IMR-90 (cell line): ENCODE data around the gene FAM3D. TPM values are rescaled to one million over a fixed set of nuclear protein-coding genes. Genes with fewer than 3 reads are reported as not detected.

Experiments used
- ATAC-seq: fragments of 200-7000 bp; cut with Tn5 transposase; 2 replicates; pipeline ENCODE4 v1.9.1; 2020; ENCODE audit warnings: low read depth, mild to moderate bottlenecking, moderate library complexity
- BruUV-seq: library from RNA; stranded (reverse); fragments of 400-500 nt; replicated peaks from 2 replicates; lab custom pipeline; 2021; lab: Mats Ljungman, UMichigan
- CTCF ChIA-PET: fragments of 300-600 bp; formaldehyde crosslinking; extraction: SDS; loops from one replicate; lab custom pipeline; 2021; ENCODE audit warnings: antibody characterized with exemption; lab: Yijun Ruan, JAX
- POLR2A ChIA-PET: fragments of 300-600 bp; sonication (Branson Sonifier 250); formaldehyde crosslinking; loops from one replicate; lab custom pipeline; 2022; ENCODE audit warnings: antibody characterized with exemption; ENCODE audit not compliant: unreplicated experiment; lab: Charles Lee
- DNase-seq: peaks from one replicate; pipeline ENCODE4 v3.0.0; 2013
- H2AFZ ChIP-seq: replicated peaks from 2 replicates; pipeline ENCODE3; 2013; ENCODE audit warnings: low read length, mild to moderate bottlenecking; ENCODE audit not compliant: poor library complexity
- H2AK5ac ChIP-seq: 2 replicates; pipeline ENCODE4 v1.6.1; 2013; ENCODE audit warnings: low read depth, low read length, inconsistent platforms
- H2AK9ac ChIP-seq: replicated peaks from 2 replicates; pipeline ENCODE3; 2013; ENCODE audit warnings: mild to moderate bottlenecking, low read depth, low read length, moderate library complexity; ENCODE audit not compliant: poor library complexity
- H2BK120ac ChIP-seq: 2 replicates; pipeline ENCODE4 v1.6.1; 2013; ENCODE audit warnings: low read depth, low read length, inconsistent platforms
- H2BK15ac ChIP-seq: 3 replicates; pipeline ENCODE4 v1.6.1; 2013; ENCODE audit warnings: low read depth, low read length, inconsistent platforms
- H2BK20ac ChIP-seq: 2 replicates; pipeline ENCODE4 v1.6.1; 2013; ENCODE audit warnings: low read depth, mild to moderate bottlenecking, inconsistent platforms, low read length, moderate library complexity
- H2BK5ac ChIP-seq: 2 replicates; pipeline ENCODE4 v1.6.1; 2013; ENCODE audit warnings: mild to moderate bottlenecking, low read depth, low read length, inconsistent platforms; ENCODE audit not compliant: poor library complexity, severe bottlenecking
- H3K14ac ChIP-seq: replicated peaks from 2 replicates; pipeline ENCODE4 v1.6.1; 2013; ENCODE audit warnings: low read depth, low read length, inconsistent platforms
- H3K18ac ChIP-seq: 2 replicates; pipeline ENCODE4 v1.6.1; 2013; ENCODE audit warnings: low read depth, low read length, control low read depth
- H3K23ac ChIP-seq: 2 replicates; pipeline ENCODE4 v1.6.1; 2013; ENCODE audit warnings: low read depth, low read length, inconsistent platforms
- H3K27ac ChIP-seq: 2 replicates; pipeline ENCODE4 v1.5.1; 2013; ENCODE audit warnings: mild to moderate bottlenecking, control low read depth, low read length; ENCODE audit not compliant: insufficient read depth
- H3K27me3 ChIP-seq: 2 replicates; pipeline ENCODE4 v1.6.1; 2013; ENCODE audit warnings: low read length; ENCODE audit not compliant: control insufficient read depth, insufficient read depth
- H3K36me3 ChIP-seq: 2 replicates; pipeline ENCODE4 v1.6.1; 2013; ENCODE audit warnings: low read length, mixed read lengths; ENCODE audit not compliant: control insufficient read depth, insufficient read depth
- H3K4ac ChIP-seq: 2 replicates; pipeline ENCODE4 v1.6.1; 2013; ENCODE audit warnings: low read depth, low read length, inconsistent platforms
- H3K4me1 ChIP-seq: 2 replicates; pipeline ENCODE4 v1.6.1; 2013; ENCODE audit warnings: low read length, mixed read lengths; ENCODE audit not compliant: control insufficient read depth, insufficient read depth
- H3K4me2 ChIP-seq: 2 replicates; pipeline ENCODE4 v1.6.1; 2013; ENCODE audit warnings: low read depth, mild to moderate bottlenecking, control low read depth, low read length, moderate library complexity
- H3K4me3 ChIP-seq: 2 replicates; pipeline ENCODE4 v1.5.1; 2013; ENCODE audit warnings: low read depth, mild to moderate bottlenecking, control low read depth, low read length, moderate library complexity; ENCODE audit not compliant: insufficient read depth
- H3K56ac ChIP-seq: 2 replicates; pipeline ENCODE4 v1.6.1; 2013; ENCODE audit warnings: low read length, inconsistent platforms; ENCODE audit not compliant: insufficient read depth; ENCODE audit errors: extremely low read depth
- H3K79me1 ChIP-seq, 2 experiments: 2 replicates each; pipeline ENCODE4 v1.6.1; 2013; ENCODE audit warnings: low read length in 2 of 2, inconsistent platforms in 1 of 2, low read depth in 1 of 2
- H3K9ac ChIP-seq: 2 replicates; pipeline ENCODE4 v1.6.1; 2013; ENCODE audit warnings: low read depth, low read length, control low read depth
- H3K9me1 ChIP-seq: 2 replicates; pipeline ENCODE4 v1.6.1; 2013; ENCODE audit warnings: low read length, inconsistent platforms; ENCODE audit not compliant: insufficient read depth
- H3K9me3 ChIP-seq: 2 replicates; pipeline ENCODE4 v1.6.1; 2013; ENCODE audit warnings: low read length; ENCODE audit not compliant: control insufficient read depth, insufficient read depth
- H4K20me1 ChIP-seq: 2 replicates; pipeline ENCODE4 v1.6.1; 2013; ENCODE audit warnings: low read length, inconsistent platforms; ENCODE audit not compliant: insufficient read depth
- H4K5ac ChIP-seq: 2 replicates; pipeline ENCODE4 v1.6.1; 2013; ENCODE audit warnings: mild to moderate bottlenecking, low read depth, low read length, control low read depth
- H4K8ac ChIP-seq, 2 experiments: 2 replicates each; pipeline ENCODE4 v1.6.1; 2013; ENCODE audit warnings: low read depth in 2 of 2, low read length in 2 of 2, control low read depth in 1 of 2, inconsistent platforms in 1 of 2
- H4K91ac ChIP-seq: 2 replicates; pipeline ENCODE4 v1.6.1; 2013; ENCODE audit warnings: low read depth, low read length, inconsistent platforms; ENCODE audit not compliant: insufficient read depth
- BHLHE40 ChIP-seq: fragments of 150-350 bp; IDR thresholded peaks from 2 replicates; pipeline ENCODE4 v1.6.1; 2016; ENCODE audit warnings: mild to moderate bottlenecking, low read depth, low read length
- CEBPB ChIP-seq: IDR thresholded peaks from 2 replicates; pipeline ENCODE4 v1.6.1; 2012; ENCODE audit warnings: low read depth, low read length, improper control_type of control experiment
- CHD1 ChIP-seq: IDR thresholded peaks from 2 replicates; pipeline ENCODE4 v1.6.1; 2012; ENCODE audit warnings: low read depth, low read length, improper control_type of control experiment
- MAFK ChIP-seq: IDR thresholded peaks from 2 replicates; pipeline ENCODE4 v1.6.1; 2012; ENCODE audit warnings: low read depth, low read length, improper control_type of control experiment
- MAZ ChIP-seq: IDR thresholded peaks from 2 replicates; pipeline ENCODE4 v1.6.1; 2012; ENCODE audit warnings: low read depth, mild to moderate bottlenecking, low read length, improper control_type of control experiment, moderate library complexity, borderline replicate concordance
- MXI1 ChIP-seq: IDR thresholded peaks from 2 replicates; pipeline ENCODE4 v1.6.1; 2012; ENCODE audit warnings: low read depth, mild to moderate bottlenecking, low read length, moderate library complexity, borderline replicate concordance
- NFE2L2 ChIP-seq: fragments of 150-350 bp; IDR thresholded peaks from 2 replicates; pipeline ENCODE4 v1.6.1; 2016; ENCODE audit warnings: low read depth, mild to moderate bottlenecking, low read length
- POLR2A ChIP-seq: IDR thresholded peaks from 2 replicates; pipeline ENCODE4 v1.6.1; 2012; ENCODE audit warnings: mild to moderate bottlenecking, low read depth, low read length
- RCOR1 ChIP-seq: IDR thresholded peaks from 2 replicates; pipeline ENCODE4 v1.6.1; 2012; ENCODE audit warnings: mild to moderate bottlenecking, low read length, improper control_type of control experiment; ENCODE audit not compliant: insufficient replicate concordance
- RFX5 ChIP-seq: IDR thresholded peaks from 2 replicates; pipeline ENCODE4 v1.8.0; 2012; ENCODE audit warnings: low read depth, mild to moderate bottlenecking, low read length, moderate library complexity
- SMC3 ChIP-seq: fragments of 150-350 bp; IDR thresholded peaks from 2 replicates; pipeline ENCODE4 v1.6.1; 2016; ENCODE audit warnings: low read depth, mild to moderate bottlenecking, antibody characterized with exemption, low read length, moderate library complexity
- WGBS, 2 experiments: methylation state at CpG; one replicate each; pipeline versions ENCODE4 v1.1.5 to v1.1.7; 2013; ENCODE audit warnings: missing lambda C conversion rate in 2 of 2; ENCODE audit not compliant: insufficient read length in 1 of 2; ENCODE audit errors: extremely low coverage in 2 of 2; 5-methylcytosine and 5-hydroxymethylcytosine counted together
- dilution Hi-C: fragments of 300-500 bp; cut with HindIII; formaldehyde crosslinking; loops from one replicate; pipeline ENCODE4 v1.14.3; 2018; ENCODE audit warnings: low sequenced_read_pairs; ENCODE audit not compliant: unreplicated experiment
- in situ Hi-C: fragments of 300-500 bp; cut with MboI; formaldehyde crosslinking; loops from 3 replicates; pipeline ENCODE4 v1.14.3; 2019; ENCODE audit warnings: low sequenced_read_pairs, inconsistent platforms, mixed read lengths
- intact Hi-C: fragments of 100-400 bp; cut with micrococcal nuclease; formaldehyde crosslinking; loops from 2 replicates; pipeline ENCODE4 v1.10.0; 2022
- polyA plus RNA-seq, 3 experiments: library from polyadenylated mRNA; depleted of rRNA; stranded (reverse); fragments of >200 nt; gene quantifications; 2 replicates each; pipeline ENCODE4 v1.2.3, GENCODE V29; 2012; ENCODE audit warnings: low replicate concordance in 1 of 3
- total RNA-seq: library from RNA; depleted of rRNA; stranded (reverse); fragments of >200 nt; gene quantifications from 2 replicates; pipeline ENCODE4 v1.2.3, GENCODE V29; 2012
- TF ChIP-seq, protein P1 (sequence below): conservative IDR thresholded peaks from 2 replicates; pipeline ENCODE4 v1.5.1; 2012; ENCODE audit warnings: mild to moderate bottlenecking, low read depth, low read length, improper control_type of control experiment
- TF ChIP-seq, protein P2 (sequence below): fragments of 150-350 bp; IDR thresholded peaks from 2 replicates; pipeline ENCODE4 v1.6.1; 2017; ENCODE audit warnings: mild to moderate bottlenecking, antibody characterized with exemption, low read length, low read depth

Gene FAM3D
- total and polyA plus RNA-seq, 2 of the 4 experiments (the other 2 are of a cell fraction): not detected

DNA sequence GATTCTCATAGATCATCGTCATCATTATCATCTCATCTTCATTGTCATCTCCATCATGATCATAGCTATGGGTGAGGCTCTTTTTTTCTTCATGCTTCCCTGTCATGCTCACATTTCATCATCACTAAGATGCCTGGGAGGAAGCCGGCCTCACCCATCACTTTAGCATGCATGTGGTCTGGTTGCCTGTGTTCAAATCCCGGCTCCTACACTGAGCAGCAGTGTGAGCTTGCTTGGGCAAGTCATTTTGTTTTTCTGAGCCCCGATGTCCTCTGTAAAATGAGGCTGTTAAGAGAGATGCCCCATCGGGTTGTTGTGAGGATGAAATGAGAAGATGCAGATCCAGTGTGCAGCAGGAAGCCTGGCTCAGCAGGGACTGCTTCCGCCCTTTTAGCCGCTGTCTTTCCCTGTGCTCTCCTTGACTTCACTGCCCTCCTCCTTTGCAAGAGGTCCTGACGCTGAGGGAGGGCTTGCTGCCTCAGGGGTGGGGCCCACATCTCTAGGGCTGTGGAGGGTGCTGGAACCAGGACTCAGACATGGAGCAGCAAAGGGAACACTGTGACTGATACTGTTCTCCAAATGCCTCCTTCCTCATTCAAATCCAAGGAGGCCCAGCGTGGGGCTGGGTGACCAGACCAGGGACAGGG is 14.4 kb upstream of the FAM3D start:
- no peaks in the 10 kb centered on the region; the same call in 1 of the 2 replicates for H3K4me1 ChIP-seq
- H3K4ac ChIP-seq: no peak overlapping the region
- peaks cover 2% of the 10 kb centered on the region for H3K9me3 ChIP-seq
- ChIA-PET CTCF (no interaction called here), POLR2A (no interaction called here)
- TF ChIP-seq, protein P1, sequence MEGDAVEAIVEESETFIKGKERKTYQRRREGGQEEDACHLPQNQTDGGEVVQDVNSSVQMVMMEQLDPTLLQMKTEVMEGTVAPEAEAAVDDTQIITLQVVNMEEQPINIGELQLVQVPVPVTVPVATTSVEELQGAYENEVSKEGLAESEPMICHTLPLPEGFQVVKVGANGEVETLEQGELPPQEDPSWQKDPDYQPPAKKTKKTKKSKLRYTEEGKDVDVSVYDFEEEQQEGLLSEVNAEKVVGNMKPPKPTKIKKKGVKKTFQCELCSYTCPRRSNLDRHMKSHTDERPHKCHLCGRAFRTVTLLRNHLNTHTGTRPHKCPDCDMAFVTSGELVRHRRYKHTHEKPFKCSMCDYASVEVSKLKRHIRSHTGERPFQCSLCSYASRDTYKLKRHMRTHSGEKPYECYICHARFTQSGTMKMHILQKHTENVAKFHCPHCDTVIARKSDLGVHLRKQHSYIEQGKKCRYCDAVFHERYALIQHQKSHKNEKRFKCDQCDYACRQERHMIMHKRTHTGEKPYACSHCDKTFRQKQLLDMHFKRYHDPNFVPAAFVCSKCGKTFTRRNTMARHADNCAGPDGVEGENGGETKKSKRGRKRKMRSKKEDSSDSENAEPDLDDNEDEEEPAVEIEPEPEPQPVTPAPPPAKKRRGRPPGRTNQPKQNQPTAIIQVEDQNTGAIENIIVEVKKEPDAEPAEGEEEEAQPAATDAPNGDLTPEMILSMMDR: no peak
- no peak for TF ChIP-seq POLR2A
- TF ChIP-seq NFE2L2: no peak
- TF ChIP-seq MAZ: no peak
- no peak for TF ChIP-seq CHD1
- no peak for TF ChIP-seq MXI1
- TF ChIP-seq, protein P2, sequence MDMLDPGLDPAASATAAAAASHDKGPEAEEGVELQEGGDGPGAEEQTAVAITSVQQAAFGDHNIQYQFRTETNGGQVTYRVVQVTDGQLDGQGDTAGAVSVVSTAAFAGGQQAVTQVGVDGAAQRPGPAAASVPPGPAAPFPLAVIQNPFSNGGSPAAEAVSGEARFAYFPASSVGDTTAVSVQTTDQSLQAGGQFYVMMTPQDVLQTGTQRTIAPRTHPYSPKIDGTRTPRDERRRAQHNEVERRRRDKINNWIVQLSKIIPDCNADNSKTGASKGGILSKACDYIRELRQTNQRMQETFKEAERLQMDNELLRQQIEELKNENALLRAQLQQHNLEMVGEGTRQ: no peak
- TF ChIP-seq RFX5: no peak
- no peak for TF ChIP-seq MAFK
- TF ChIP-seq SMC3: no peak
- no peak for TF ChIP-seq CEBPB
- TF ChIP-seq RCOR1: no peak
- no peak for TF ChIP-seq BHLHE40
- intact Hi-C loops (no loop called here), dilution Hi-C loops (no loop called here), in situ Hi-C loops (no loop called here)
- H2AK5ac ChIP-seq: no peak overlapping the region
- BruUV-seq: no TSS peak
- H3K4me2 ChIP-seq: no peak overlapping the region
- peaks cover 9% of the 10 kb centered on the region for H3K27me3 ChIP-seq
- no peak overlapping the region for H3K27ac ChIP-seq
- no peaks in the 10 kb centered on the region for H3K36me3 ChIP-seq
- H2AK9ac ChIP-seq: no peak overlapping the region
- no peaks in the 10 kb centered on the region; the same call in 1 of the 2 replicates for H4K20me1 ChIP-seq
- H3K23ac ChIP-seq: no peak overlapping the region
- WGBS, 2 experiments: 66% methylated on average over 2 of the region's 9 CpGs; no CpG with 5 or more reads in 1 of the 2 experiments
- no peak overlapping the region for H3K14ac ChIP-seq
- no peak overlapping the region for H2BK5ac ChIP-seq
- no peak overlapping the region for H2AFZ ChIP-seq
- H2BK120ac ChIP-seq: no peak overlapping the region
- peaks cover 3% of the 10 kb centered on the region; the same call in 1 of the 2 replicates for H3K9me1 ChIP-seq
- no peak overlapping the region for H2BK15ac ChIP-seq
- ATAC-seq (no peak), DNase-seq (no peak)
- H3K4me3 ChIP-seq: no peak overlapping the region
- H2BK20ac ChIP-seq: no peak overlapping the region
- H4K5ac ChIP-seq: no peak overlapping the region
- no peak overlapping the region for H4K8ac ChIP-seq
- no peaks in the 10 kb centered on the region for H3K79me1 ChIP-seq
- no peak overlapping the region for H3K9ac ChIP-seq
- no peak overlapping the region for H4K91ac ChIP-seq
- H3K56ac ChIP-seq: no peak overlapping the region
- H3K18ac ChIP-seq: no peak overlapping the region
